Femur (tissue), 1 donor: ENCODE data around the gene MANSC4.
"Not testable (repeated sequence)": the region's sequence is repeated elsewhere in the genome, so short reads cannot be mapped to it uniquely, and the experiment has no call there.

Experiments
- DNase-seq: peaks from one replicate; pipeline ENCODE4 v3.0.0-alpha.2; 2017

Gene MANSC4

DNA sequence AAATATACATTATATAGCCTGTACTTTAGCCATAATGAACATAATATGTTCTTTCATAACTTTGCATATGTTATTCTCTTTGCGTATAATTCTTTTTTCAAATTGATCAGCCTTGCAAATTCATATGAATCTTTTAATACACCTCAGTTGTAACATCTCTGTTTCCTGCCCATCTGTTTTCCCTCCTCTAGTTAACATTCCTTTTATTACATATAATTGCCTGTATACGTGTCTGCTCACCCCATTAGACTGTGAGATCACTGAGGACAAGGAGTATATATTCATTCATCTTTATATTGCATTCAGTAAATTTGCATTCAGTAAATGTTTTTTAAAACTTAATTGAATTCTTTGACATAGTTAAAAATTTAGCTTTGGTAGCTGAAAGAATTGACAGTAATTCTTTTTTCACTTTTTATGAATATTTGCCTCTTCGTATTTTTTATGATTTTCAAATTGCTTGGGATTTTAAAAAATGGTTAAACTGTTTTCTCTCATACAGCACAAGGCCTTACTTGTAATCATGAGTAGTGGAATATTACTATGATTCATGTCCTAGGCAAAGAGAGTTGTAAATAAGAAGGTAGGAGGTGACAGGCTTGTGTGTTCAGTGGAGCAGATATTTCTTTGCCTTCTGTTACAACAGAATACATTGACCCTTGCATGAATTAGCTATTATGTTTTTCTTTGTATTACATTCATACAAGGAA is 32.8 kb downstream of the MANSC4 start:
- DNase-seq = no peak

DNA sequence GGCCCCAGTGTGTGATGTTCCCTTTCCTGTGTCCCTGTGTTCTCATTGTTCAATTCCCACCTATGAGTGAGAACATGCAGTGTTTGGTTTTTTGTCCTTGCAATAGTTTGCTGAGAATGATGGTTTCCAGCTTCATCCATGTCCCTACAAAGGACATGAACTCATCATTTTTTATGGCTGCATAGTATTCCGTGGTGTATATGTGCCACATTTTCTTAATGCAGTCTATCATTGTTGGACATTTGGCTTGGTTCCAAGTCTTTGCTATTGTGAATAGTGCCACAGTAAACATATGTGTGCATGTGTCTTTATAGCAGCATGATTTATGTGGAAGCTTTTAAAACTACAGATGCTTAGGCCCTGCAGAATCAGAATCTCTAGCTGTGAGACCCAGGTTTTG is 34.3 kb downstream of the MANSC4 start:
- DNase-seq = not testable (repeated sequence)

- DNase-seq = no peak
Measured at GRCh38 chr12:27743601-27744000, 36.4 kb downstream of the MANSC4 start.

DNA sequence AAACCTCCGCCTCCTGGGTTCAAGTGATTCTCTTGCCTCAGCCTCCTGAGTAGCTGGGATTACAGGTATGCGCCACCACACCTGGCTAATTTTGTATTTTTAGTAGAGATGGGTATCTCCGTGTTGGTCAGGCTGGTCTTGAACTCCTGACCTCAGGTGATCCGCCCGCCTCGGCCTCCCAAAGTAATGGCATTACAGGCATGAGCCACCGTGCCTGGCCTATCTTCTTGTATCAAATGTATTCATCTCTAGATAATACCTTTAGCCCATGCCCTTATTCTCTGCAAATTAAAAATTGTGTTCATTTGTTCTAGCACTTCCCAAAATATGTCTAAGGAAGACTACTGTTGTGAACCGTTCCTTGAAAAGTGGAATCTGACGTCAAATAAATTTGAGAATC is 45.7 kb downstream of the MANSC4 start:
- not testable (repeated sequence) for DNase-seq

DNA sequence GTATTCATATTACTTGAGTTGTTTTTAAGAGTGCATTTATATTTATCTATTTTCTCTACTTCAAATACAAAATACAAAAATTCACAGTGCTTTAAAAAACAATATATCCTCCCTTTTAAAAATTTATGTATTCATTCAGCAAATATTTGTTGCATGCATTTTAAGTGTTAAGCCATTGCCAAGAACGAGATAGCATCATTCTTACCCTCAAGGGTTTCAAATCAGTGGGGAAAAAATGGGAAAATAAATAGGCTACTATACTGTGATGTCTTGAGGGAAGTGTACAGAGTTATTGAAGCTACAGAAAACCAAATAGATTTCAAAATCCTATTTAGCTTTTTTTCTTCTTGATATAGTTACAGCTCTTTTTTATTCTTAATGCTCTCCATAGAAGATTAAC is 46.2 kb downstream of the MANSC4 start:
- no peak for DNase-seq

GRCh38 chr12:27733052-27733656 is 46.9 kb downstream of the MANSC4 start:
- no peak for DNase-seq

DNA sequence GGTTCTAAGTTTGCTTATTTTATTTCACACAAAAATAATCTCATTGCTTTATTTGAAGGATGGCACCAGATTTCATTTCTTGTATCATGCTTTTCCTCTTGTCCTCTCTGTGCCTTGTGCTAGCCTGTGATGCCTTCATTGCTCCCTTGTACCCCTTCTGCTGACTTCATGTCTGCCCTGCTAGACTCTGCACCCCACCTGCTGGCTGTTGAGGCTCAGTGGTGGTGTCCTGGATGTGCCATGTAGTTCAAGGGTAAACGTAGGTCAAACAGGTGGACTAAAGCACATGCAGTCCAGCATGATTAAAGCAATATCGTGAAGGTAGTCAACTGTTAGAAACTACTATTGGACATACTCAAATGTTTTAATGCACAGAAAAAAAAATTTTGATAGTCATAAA is 47.8 kb downstream of the MANSC4 start:
- DNase-seq = no peak

- no peak for DNase-seq
Measured at GRCh38 chr12:27730097-27730588, 49.9 kb downstream of the MANSC4 start.

DNA sequence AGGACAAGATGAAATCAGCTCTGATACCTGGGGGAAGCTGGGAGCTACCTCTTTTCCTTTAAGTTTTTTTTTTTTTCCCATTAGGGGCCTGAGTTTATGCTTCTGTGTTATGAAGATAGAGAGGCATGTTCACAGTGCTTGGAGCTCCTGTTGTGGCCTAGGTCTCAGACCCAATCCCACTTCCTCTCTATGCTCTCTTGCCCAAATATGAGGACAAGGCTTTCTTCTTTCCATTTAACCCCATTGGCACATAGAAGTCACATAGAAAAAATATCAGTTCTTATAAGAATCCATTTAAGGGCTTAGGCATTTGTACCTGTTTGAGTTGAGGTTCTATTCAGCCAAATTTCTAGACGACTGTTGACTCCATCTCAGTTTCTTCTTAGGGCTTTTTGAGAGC is 56.8 kb downstream of the MANSC4 start:
- DNase-seq = no peak
